Activated T-helper 17 cell treated with anti-CD3 and anti-CD28 coated beads, Interleukin-2, amount 50 U/mL, for 72 hours (primary cell): Measurements from ENCODE around the gene ISOC2. TPM values are rescaled to one million over a fixed set of nuclear protein-coding genes. Genes with fewer than 3 reads are reported as not detected.

Source experiments
- ATAC-seq: fragments of 150-1000 bp; cut with Tn5 transposase; replicated peaks from 2 replicates; pipeline ENCODE4 v1.10.0; 2021; ENCODE audit warnings: mild to moderate bottlenecking, moderate library complexity
- H3K27ac Mint-ChIP-seq: one replicate; pipeline ENCODE4 v1.8.0; 2022; ENCODE audit warnings: mixed read lengths
- H3K27me3 Mint-ChIP-seq: one replicate; pipeline ENCODE4 v1.8.0; 2022; ENCODE audit warnings: mixed read lengths
- H3K36me3 Mint-ChIP-seq: one replicate; pipeline ENCODE4 v1.8.0; 2022; ENCODE audit warnings: low read depth, mild to moderate bottlenecking, mixed read lengths
- H3K4me1 Mint-ChIP-seq: one replicate; pipeline ENCODE4 v1.8.0; 2022; ENCODE audit warnings: mixed read lengths
- H3K4me3 Mint-ChIP-seq: one replicate; pipeline ENCODE4 v1.8.0; 2022; ENCODE audit warnings: mild to moderate bottlenecking, mixed read lengths
- H3K9me3 Mint-ChIP-seq: one replicate; pipeline ENCODE4 v1.8.0; 2022; ENCODE audit warnings: mixed read lengths
- total RNA-seq, 2 donors: library from RNA; stranded (reverse); gene quantifications; one replicate each; pipeline ENCODE4 v1.2.3, GENCODE V29; 2022

The ISOC2 gene
- total RNA-seq, 2 donors from 2014 or later: 21.2 to 39.5 TPM

- Mint-ChIP-seq H3K27me3 (no peaks in the 10 kb centered on the region), H3K27ac (peak overlapping the region; percentile 83), H3K4me1 (peaks cover 10% of the 10 kb centered on the region), H3K4me3 (peak overlapping the region; percentile 88), H3K36me3 (no peaks in the 10 kb centered on the region), H3K9me3 (no peaks in the 10 kb centered on the region)
- ATAC-seq: no peak
Observed at GRCh38 chr19:55460670-55461258, 678 bp downstream of the ISOC2 start.

GRCh38 chr19:55459950-55460657, 1.3 kb downstream of the ISOC2 start:
- no peaks in the 10 kb centered on the region for H3K9me3 Mint-ChIP-seq

DNA sequence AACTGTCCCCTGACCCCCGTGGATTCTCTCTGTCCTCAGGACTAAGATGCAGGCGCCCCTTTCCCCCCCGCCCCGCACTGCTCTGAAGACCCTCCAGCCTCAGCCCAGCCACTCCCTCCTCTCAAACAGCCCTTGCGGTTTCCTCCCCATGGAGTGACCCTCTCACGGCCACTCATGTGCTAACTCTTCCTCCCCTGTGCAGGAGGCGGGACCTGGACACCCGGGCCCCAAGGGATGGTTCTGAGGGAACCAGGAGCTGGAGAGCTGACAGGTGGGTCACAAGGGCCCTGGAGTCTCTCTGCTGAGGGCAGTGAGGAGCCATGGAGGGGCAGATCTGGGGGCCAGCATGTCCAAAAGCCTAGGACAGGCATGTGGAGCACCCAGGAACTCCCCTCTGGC, 1.9 kb downstream of the ISOC2 start:
- no peak overlapping the region for H3K27ac Mint-ChIP-seq
- H3K36me3 Mint-ChIP-seq: no peaks in the 10 kb centered on the region
- peak overlapping the region; percentile 88 for H3K4me3 Mint-ChIP-seq
- H3K27me3 Mint-ChIP-seq: no peaks in the 10 kb centered on the region
- H3K4me1 Mint-ChIP-seq: peaks cover 10% of the 10 kb centered on the region
- H3K9me3 Mint-ChIP-seq: no peaks in the 10 kb centered on the region
- no peak for ATAC-seq

More at GRCh38 chr19:55459950-55460657, 1.3 kb downstream of the ISOC2 start:
- H3K36me3 Mint-ChIP-seq: no peaks in the 10 kb centered on the region
- no peaks in the 10 kb centered on the region for H3K27me3 Mint-ChIP-seq
- H3K27ac Mint-ChIP-seq: no peak overlapping the region
- no peak for ATAC-seq
- peaks cover 10% of the 10 kb centered on the region for H3K4me1 Mint-ChIP-seq
- peak overlapping the region; percentile 88 for H3K4me3 Mint-ChIP-seq

- peaks cover 4% of the 10 kb centered on the region for H3K27me3 Mint-ChIP-seq
- ATAC-seq: no peak
- no peak overlapping the region for H3K27ac Mint-ChIP-seq
- no peak overlapping the region for H3K4me3 Mint-ChIP-seq
- H3K9me3 Mint-ChIP-seq: no peaks in the 10 kb centered on the region
- H3K36me3 Mint-ChIP-seq: no peaks in the 10 kb centered on the region
- peaks cover 10% of the 10 kb centered on the region for H3K4me1 Mint-ChIP-seq
Observed at GRCh38 chr19:55457683-55458457, 3.6 kb downstream of the ISOC2 start.

- no peak for ATAC-seq
- H3K4me1 Mint-ChIP-seq: peaks cover 10% of the 10 kb centered on the region
- peaks cover 11% of the 10 kb centered on the region for H3K27me3 Mint-ChIP-seq
- H3K9me3 Mint-ChIP-seq: no peaks in the 10 kb centered on the region
- no peak overlapping the region for H3K27ac Mint-ChIP-seq
- H3K4me3 Mint-ChIP-seq: no peak overlapping the region
- no peaks in the 10 kb centered on the region for H3K36me3 Mint-ChIP-seq
Observed at GRCh38 chr19:55456347-55456746, 5.1 kb downstream of the ISOC2 start.

DNA sequence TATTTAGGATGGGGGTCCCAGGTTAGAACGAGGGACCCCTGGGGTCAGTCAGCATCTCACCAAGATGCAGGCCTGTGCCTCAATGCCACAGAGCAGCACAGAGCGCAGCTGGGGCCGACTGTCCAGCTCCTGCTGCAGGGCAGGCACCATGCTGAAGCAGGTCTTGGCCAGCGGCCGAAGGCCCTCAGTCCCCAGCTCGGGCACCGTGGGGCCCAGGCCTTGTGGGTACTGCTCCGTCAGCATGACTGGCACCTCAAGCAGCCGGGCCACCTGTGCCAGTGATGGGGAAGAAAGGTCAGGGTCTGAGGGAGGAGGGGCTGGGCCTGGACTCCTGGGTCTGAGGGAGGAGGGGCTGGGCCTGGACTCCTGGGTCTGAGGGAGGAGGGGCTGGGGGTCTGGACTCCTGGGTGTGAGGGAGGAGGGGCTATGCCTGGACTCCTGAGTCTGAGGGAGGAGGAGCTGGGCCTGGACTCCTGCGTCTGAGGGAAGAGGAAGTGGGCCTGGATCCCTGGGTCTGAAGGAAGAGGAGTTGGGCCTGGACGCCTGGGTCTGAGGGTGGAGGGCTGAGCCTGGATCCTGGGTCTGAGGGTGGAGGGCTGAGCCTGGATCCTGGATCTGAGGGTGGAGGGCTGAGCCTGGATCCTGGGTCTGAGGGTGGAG, 5.7 kb downstream of the ISOC2 start:
- H3K27me3 Mint-ChIP-seq: peaks cover 14% of the 10 kb centered on the region
- no peaks in the 10 kb centered on the region for H3K9me3 Mint-ChIP-seq
- no peak overlapping the region for H3K27ac Mint-ChIP-seq
- no peak for ATAC-seq
- peaks cover 7% of the 10 kb centered on the region for H3K4me1 Mint-ChIP-seq
- no peaks in the 10 kb centered on the region for H3K36me3 Mint-ChIP-seq
- no peak overlapping the region for H3K4me3 Mint-ChIP-seq

- no peak overlapping the region for H3K4me3 Mint-ChIP-seq
- no peaks in the 10 kb centered on the region for H3K36me3 Mint-ChIP-seq
- no peak for ATAC-seq
- peaks cover 18% of the 10 kb centered on the region for H3K27me3 Mint-ChIP-seq
- no peaks in the 10 kb centered on the region for H3K9me3 Mint-ChIP-seq
- H3K27ac Mint-ChIP-seq: no peak overlapping the region
- H3K4me1 Mint-ChIP-seq: no peaks in the 10 kb centered on the region
Observed at GRCh38 chr19:55454787-55455243, 6.6 kb downstream of the ISOC2 start.

- ATAC-seq: no peak
- H3K27me3 Mint-ChIP-seq: peaks cover 18% of the 10 kb centered on the region
- no peak overlapping the region for H3K27ac Mint-ChIP-seq
- no peaks in the 10 kb centered on the region for H3K36me3 Mint-ChIP-seq
- H3K9me3 Mint-ChIP-seq: no peaks in the 10 kb centered on the region
- peak overlapping the region; percentile 39 for H3K4me3 Mint-ChIP-seq
- H3K4me1 Mint-ChIP-seq: no peaks in the 10 kb centered on the region
Observed at GRCh38 chr19:55453511-55454260, 7.8 kb downstream of the ISOC2 start.

- no peaks in the 10 kb centered on the region for H3K36me3 Mint-ChIP-seq
Observed at GRCh38 chr19:55452749-55453346, 8.6 kb downstream of the ISOC2 start.

GRCh38 chr19:55451965-55452748, 9.3 kb downstream of the ISOC2 start:
- no peaks in the 10 kb centered on the region for H3K4me1 Mint-ChIP-seq
- no peak for ATAC-seq
- peak overlapping the region; percentile 51 for H3K4me3 Mint-ChIP-seq
- no peak overlapping the region for H3K27ac Mint-ChIP-seq
- H3K36me3 Mint-ChIP-seq: no peaks in the 10 kb centered on the region
- no peaks in the 10 kb centered on the region for H3K9me3 Mint-ChIP-seq
- H3K27me3 Mint-ChIP-seq: peaks cover 18% of the 10 kb centered on the region

More at GRCh38 chr19:55452749-55453346, 8.6 kb downstream of the ISOC2 start:
- H3K4me1 Mint-ChIP-seq: no peaks in the 10 kb centered on the region
- no peak overlapping the region for H3K27ac Mint-ChIP-seq
- peak overlapping the region; percentile 39 for H3K4me3 Mint-ChIP-seq
- peaks cover 18% of the 10 kb centered on the region for H3K27me3 Mint-ChIP-seq
- no peaks in the 10 kb centered on the region for H3K9me3 Mint-ChIP-seq
- ATAC-seq: peak; percentile 65

GRCh38 chr19:55451163-55451964, 10.1 kb downstream of the ISOC2 start:
- H3K27me3 Mint-ChIP-seq: peaks cover 18% of the 10 kb centered on the region
- H3K9me3 Mint-ChIP-seq: no peaks in the 10 kb centered on the region
- H3K27ac Mint-ChIP-seq: no peak overlapping the region
- no peaks in the 10 kb centered on the region for H3K36me3 Mint-ChIP-seq
- H3K4me3 Mint-ChIP-seq: peak overlapping the region; percentile 51
- no peak for ATAC-seq
- no peaks in the 10 kb centered on the region for H3K4me1 Mint-ChIP-seq

GRCh38 chr19:55449469-55449868, 12.0 kb downstream of the ISOC2 start:
- no peak for ATAC-seq
- Mint-ChIP-seq H3K27ac (no peak overlapping the region), H3K36me3 (no peaks in the 10 kb centered on the region)

More at GRCh38 chr19:55449469-55449868, 12.0 kb downstream of the ISOC2 start:
- Mint-ChIP-seq H3K4me3 (no peak overlapping the region), H3K27me3 (peaks cover 29% of the 10 kb centered on the region), H3K4me1 (no peaks in the 10 kb centered on the region), H3K9me3 (no peaks in the 10 kb centered on the region)
